IPS-18c (cell line): ENCODE data around the gene STK24.

Experiments
- H3K4me3 ChIP-seq: 2 replicates; pipeline ENCODE4 v1.7.0; 2013; ENCODE audit warnings: low read depth, mild to moderate bottlenecking, low read length, moderate library complexity; ENCODE audit not compliant: insufficient read depth
- H3K9me3 ChIP-seq: one replicate; pipeline ENCODE4 v1.6.1; 2013; ENCODE audit warnings: mild to moderate bottlenecking, low read length, moderate library complexity; ENCODE audit not compliant: control insufficient read depth, insufficient read depth

STK24 gene

GRCh38 chr13:98493042-98493712 is 83.7 kb downstream of the STK24 start:
- H3K4me3 ChIP-seq = no peak overlapping the region
- H3K9me3 ChIP-seq = no peaks in the 10 kb centered on the region

GRCh38 chr13:98492335-98493041 is 84.4 kb downstream of the STK24 start:
- Histone ChIP-seq H3K9me3 (no peaks in the 10 kb centered on the region), H3K4me3 (no peak overlapping the region)

- no peaks in the 10 kb centered on the region for H3K9me3 ChIP-seq
- no peak overlapping the region for H3K4me3 ChIP-seq
These were observed 86.0 kb downstream of the STK24 start for GRCh38 chr13:98490866-98491265.

- H3K9me3 ChIP-seq = no peaks in the 10 kb centered on the region
- no peak overlapping the region for H3K4me3 ChIP-seq
These were observed 86.6 kb downstream of the STK24 start for GRCh38 chr13:98490195-98490836.

DNA sequence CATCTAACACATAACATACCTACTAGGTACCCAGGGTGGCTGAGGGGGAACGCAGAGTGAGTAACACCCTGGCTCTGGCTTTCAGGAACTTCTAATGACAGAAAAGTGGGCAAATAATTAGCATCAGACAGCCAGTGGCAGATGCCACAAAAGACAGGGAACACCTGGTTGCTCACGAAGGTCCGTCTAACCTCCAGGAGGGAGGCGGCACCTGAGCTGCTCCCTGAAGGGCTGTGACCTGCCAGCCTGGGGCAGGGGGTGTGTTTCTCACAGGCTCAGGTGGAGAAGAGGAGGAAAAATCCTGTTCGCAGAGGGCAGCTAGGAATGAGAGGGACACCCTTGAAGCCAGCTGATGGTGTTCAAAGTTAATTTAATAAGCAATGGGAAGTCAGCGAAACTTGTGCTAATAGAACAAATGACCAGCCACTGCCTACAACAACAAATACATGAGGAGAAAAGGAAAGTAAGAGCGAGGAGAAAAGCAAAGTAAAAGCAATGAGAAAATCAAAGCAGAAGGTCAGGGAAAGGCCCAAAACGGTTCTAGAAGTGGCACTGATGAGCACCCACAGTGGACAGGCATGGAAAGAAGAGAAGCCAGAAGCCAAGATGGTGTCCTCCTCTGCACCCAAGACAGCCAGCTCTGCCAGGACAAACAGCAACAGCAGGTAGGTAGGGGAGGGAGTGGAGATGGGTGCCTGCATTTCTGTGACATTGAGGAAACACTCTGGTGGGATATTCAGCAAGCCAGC is 87.3 kb downstream of the STK24 start:
- H3K4me3 ChIP-seq = no peak overlapping the region
- H3K9me3 ChIP-seq = no peaks in the 10 kb centered on the region

GRCh38 chr13:98488736-98489135 is 88.2 kb downstream of the STK24 start:
- H3K9me3 ChIP-seq = no peaks in the 10 kb centered on the region
- H3K4me3 ChIP-seq = no peak overlapping the region

- H3K9me3 ChIP-seq = no peaks in the 10 kb centered on the region
- H3K4me3 ChIP-seq = no peak overlapping the region
These were observed 89.4 kb downstream of the STK24 start for GRCh38 chr13:98487522-98487921.

GRCh38 chr13:98487016-98487415 is 89.9 kb downstream of the STK24 start:
- H3K9me3 ChIP-seq = no peaks in the 10 kb centered on the region
- H3K4me3 ChIP-seq = no peak overlapping the region

GRCh38 chr13:98486412-98486811 is 90.5 kb downstream of the STK24 start:
- Histone ChIP-seq H3K4me3 (no peak overlapping the region), H3K9me3 (no peaks in the 10 kb centered on the region)

GRCh38 chr13:98485561-98485960 is 91.3 kb downstream of the STK24 start:
- H3K9me3 ChIP-seq = no peaks in the 10 kb centered on the region
- no peak overlapping the region for H3K4me3 ChIP-seq

DNA sequence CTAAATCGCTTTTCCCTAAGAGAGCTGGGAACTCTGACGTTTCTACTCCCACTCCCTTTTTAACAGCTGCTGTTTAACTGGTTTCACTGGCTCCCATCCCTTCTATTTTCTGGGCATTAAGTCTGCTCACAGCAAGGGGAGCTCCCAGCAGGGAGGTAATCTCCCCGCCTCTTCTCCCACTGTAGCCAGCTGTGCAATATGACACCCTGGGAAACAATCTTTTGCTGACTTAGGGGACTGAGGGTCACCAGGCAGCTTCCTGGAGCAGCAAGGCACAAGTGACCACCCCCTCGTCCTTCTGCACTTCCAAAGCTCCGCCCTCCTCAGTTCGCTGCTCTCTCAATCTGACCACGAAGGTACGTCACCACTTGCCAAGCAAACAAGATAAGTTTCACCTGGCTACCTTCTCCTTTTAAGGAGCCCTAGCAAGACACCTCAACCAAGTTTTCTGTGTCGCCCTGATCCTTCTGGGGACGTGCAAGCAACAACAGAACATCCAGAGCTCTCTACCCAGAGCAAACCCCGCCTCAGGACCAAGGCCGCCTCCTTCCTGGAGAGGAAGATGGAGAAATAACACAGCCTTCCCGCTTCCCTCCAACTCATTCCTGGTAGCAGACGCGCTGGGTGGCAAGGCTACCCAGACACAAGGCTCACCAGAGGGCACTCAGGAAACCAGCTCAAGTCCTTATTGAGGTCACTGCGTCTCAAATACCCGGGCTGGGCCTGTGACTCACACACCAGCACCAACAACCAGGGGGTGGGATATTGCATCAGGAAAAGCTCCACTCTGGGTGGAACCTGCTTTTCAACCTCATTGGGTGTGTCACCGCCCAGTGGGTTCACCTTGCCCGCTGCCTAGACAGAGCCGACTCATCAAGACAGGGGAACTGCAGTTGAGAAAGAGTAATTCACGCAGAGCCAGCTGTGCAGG is 92.4 kb downstream of the STK24 start:
- no peaks in the 10 kb centered on the region for H3K9me3 ChIP-seq
- H3K4me3 ChIP-seq = 0 out of 2 replicates have a peak overlapping the region, but pooled peaks have one; percentile 16

DNA sequence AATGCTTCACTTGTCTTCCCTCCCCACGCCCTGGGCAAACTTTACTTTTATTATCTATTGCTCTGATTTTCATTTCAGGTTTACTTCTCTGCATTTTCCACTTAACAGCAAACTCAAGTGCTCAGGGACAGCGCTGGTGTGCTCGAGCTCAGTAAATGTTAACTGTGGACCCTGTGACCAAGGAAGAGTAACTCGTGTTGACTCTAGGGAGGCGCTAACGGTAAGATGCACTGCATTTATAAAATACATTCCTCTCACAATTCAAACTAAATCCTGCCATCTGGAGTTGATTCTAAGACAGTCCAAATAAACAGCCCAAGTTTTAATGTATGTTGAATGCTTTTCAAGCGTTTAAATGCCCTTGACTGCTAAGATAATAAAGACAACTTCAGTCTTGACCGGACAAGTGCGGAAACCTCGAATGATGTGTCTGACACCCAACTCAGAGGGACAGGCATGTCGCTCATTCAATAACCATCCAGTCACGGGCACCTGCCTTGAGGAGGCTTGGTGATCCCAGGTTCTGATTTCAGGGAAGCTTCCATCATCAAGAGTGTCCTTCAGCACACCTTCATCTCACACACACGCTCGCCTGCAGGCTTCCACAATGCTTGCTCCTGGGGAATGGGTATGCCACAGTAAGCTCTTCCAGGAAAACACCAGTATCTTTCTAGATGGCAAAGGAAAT is 93.2 kb downstream of the STK24 start:
- H3K9me3 ChIP-seq = no peaks in the 10 kb centered on the region
- no peak overlapping the region for H3K4me3 ChIP-seq

- Histone ChIP-seq H3K9me3 (no peaks in the 10 kb centered on the region), H3K4me3 (no peak overlapping the region)
These were observed 94.1 kb downstream of the STK24 start for GRCh38 chr13:98482476-98483444.

DNA sequence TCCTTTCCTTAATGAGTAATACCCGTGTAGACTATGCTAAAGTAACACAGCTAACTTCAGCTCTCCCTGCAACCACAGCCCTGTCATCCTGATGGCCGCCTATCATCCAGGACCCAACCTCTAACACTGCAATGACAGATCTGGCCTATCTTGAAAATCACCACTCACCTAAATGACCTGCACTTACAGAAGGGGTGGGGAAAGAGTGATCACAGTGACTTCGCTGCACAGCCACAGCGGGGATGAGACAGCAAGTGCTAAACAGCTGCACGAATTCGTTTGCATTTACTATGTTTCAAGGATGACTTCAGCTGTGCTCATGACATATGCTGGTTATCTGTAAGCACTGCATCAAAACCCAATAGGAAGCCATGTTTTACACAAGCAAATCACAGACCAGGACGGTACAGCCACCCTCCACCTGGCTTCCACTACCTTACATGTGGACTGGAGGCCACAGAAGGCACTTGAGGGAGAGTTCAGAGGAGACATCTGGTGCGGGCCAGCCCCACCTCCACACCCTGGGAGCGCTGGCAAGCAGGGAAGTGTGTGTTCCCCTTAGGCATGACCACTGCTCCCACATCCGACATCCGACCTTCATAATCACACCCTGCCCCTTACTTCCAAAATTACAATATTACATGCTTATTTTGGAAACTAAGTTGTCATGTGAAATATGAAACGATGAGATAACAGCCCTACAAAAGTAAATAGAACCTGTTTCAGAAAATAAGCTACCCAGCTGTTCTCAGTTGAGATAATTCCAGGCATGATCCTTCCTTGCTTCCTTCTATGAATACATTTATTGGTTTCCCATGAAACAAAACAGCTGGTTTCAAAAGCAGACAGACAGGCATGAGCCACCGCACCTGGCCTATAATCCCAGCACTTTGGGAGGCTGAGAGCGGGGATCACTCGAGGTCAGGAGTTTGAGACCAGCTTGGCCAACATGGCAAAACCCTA is 95.7 kb downstream of the STK24 start:
- no peak overlapping the region for H3K4me3 ChIP-seq
- H3K9me3 ChIP-seq = no peaks in the 10 kb centered on the region
